ENCODE data around the gene CCR2. TPM values are rescaled to one million over a fixed set of nuclear protein-coding genes. Genes with fewer than 3 reads are reported as not detected.

CCR2 gene
- total RNA-seq, 2 experiments from 2014 or later: not detected

DNA sequence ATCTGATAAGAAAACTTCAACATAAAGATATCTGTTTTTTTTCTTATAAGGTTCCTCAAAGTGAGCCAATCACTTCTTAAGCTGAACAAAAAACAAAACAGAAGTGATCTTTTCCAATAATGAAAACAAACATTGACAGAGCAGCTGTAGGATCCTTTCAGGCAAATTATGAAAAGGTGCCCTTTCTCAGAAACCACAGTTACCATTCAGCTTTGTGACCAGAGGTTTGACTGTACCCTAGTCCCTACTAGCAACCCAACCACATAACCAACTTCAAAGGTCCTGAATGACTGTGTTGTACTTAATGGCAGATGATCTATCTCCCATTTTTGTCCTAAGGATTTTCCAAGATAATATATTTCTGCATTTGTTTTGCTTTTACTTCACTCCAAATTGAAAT is 39.4 kb upstream of the CCR2 start:
- H3K4me3 ChIP-seq (ENCODE audit: low read depth, low read length, poor library complexity, severe bottlenecking): no peak overlapping the region
- H3K27ac ChIP-seq (ENCODE audit: low read depth, low read length, poor library complexity, severe bottlenecking): no peak overlapping the region
- no peaks in the 10 kb centered on the region for H3K79me2 ChIP-seq (ENCODE audit: insufficient read depth, low read depth, low read length)
- H3K36me3 ChIP-seq (ENCODE audit: insufficient read depth, low read length): no peaks in the 10 kb centered on the region
- no TSS peak for BruUV-seq (replicated peaks)
- no peak for TF ChIP-seq EZH2phosphoT487 (IDR thresholded peaks at IDR 0.05; ENCODE audit: borderline replicate concordance, low read depth, low read length)
- intact Hi-C loops (cut with micrococcal nuclease; ENCODE audit: unreplicated experiment): no loop called here
- H3K4me2 ChIP-seq (ENCODE audit: low read length): no peak overlapping the region
- no peaks in the 10 kb centered on the region for H4K20me1 ChIP-seq (ENCODE audit: insufficient read depth, low read length)
- ChIA-PET POLR2A (interaction anchor here (1.5 kb wide), 1 partner anchor 10 kb away, joined by 3 read pairs; no protein-coding TSS in a partner anchor), CTCF (ENCODE audit: unreplicated experiment) (no interaction called here)
- no peaks in the 10 kb centered on the region for H3K9me2 ChIP-seq (ENCODE audit: insufficient read depth, low read length)
- H3K4me1 ChIP-seq (ENCODE audit: insufficient read depth, low read length, poor library complexity, severe bottlenecking): no peaks in the 10 kb centered on the region
- DNase-seq (ENCODE audit: low spot score): no peak
- no peaks in the 10 kb centered on the region for H3K9me3 ChIP-seq (ENCODE audit: low read length)
- no peak overlapping the region for H2AFZ ChIP-seq (ENCODE audit: low read length)

GRCh38 chr3:46316206-46316605 is 37.7 kb upstream of the CCR2 start:
- TF ChIP-seq EZH2phosphoT487 (IDR thresholded peaks at IDR 0.05; ENCODE audit: borderline replicate concordance, low read depth, low read length): no peak
- TF ChIP-seq, protein P1, sequence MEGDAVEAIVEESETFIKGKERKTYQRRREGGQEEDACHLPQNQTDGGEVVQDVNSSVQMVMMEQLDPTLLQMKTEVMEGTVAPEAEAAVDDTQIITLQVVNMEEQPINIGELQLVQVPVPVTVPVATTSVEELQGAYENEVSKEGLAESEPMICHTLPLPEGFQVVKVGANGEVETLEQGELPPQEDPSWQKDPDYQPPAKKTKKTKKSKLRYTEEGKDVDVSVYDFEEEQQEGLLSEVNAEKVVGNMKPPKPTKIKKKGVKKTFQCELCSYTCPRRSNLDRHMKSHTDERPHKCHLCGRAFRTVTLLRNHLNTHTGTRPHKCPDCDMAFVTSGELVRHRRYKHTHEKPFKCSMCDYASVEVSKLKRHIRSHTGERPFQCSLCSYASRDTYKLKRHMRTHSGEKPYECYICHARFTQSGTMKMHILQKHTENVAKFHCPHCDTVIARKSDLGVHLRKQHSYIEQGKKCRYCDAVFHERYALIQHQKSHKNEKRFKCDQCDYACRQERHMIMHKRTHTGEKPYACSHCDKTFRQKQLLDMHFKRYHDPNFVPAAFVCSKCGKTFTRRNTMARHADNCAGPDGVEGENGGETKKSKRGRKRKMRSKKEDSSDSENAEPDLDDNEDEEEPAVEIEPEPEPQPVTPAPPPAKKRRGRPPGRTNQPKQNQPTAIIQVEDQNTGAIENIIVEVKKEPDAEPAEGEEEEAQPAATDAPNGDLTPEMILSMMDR (conservative IDR thresholded peaks at IDR 0.05; ENCODE audit: low read length): no peak
- no peak for DNase-seq (ENCODE audit: low spot score)
- no peak overlapping the region for H3K27ac ChIP-seq (ENCODE audit: low read depth, low read length, poor library complexity, severe bottlenecking)
- H3K4me3 ChIP-seq (ENCODE audit: low read depth, low read length, poor library complexity, severe bottlenecking): no peak overlapping the region
- BruUV-seq (replicated peaks): no TSS peak
- no peaks in the 10 kb centered on the region for H3K36me3 ChIP-seq (ENCODE audit: insufficient read depth, low read length)
- no peak overlapping the region for H3K4me2 ChIP-seq (ENCODE audit: low read length)
- peaks cover under 1% of the 10 kb centered on the region for H3K4me1 ChIP-seq (ENCODE audit: insufficient read depth, low read length, poor library complexity, severe bottlenecking)
- H4K20me1 ChIP-seq (ENCODE audit: insufficient read depth, low read length): no peaks in the 10 kb centered on the region
- no peaks in the 10 kb centered on the region for H3K9me3 ChIP-seq (ENCODE audit: low read length)
- CTCF ChIA-PET (ENCODE audit: unreplicated experiment): no interaction called here
- H3K9me2 ChIP-seq (ENCODE audit: insufficient read depth, low read length): no peaks in the 10 kb centered on the region
- intact Hi-C loops (cut with micrococcal nuclease; ENCODE audit: unreplicated experiment): no loop called here
- POLR2A ChIA-PET: interaction anchor here (0.6 kb wide), 1 partner anchor 46 kb away, joined by 4 read pairs; no protein-coding TSS in a partner anchor
- no peak overlapping the region for H2AFZ ChIP-seq (ENCODE audit: low read length)
- no peaks in the 10 kb centered on the region for H3K79me2 ChIP-seq (ENCODE audit: insufficient read depth, low read depth, low read length)

DNA sequence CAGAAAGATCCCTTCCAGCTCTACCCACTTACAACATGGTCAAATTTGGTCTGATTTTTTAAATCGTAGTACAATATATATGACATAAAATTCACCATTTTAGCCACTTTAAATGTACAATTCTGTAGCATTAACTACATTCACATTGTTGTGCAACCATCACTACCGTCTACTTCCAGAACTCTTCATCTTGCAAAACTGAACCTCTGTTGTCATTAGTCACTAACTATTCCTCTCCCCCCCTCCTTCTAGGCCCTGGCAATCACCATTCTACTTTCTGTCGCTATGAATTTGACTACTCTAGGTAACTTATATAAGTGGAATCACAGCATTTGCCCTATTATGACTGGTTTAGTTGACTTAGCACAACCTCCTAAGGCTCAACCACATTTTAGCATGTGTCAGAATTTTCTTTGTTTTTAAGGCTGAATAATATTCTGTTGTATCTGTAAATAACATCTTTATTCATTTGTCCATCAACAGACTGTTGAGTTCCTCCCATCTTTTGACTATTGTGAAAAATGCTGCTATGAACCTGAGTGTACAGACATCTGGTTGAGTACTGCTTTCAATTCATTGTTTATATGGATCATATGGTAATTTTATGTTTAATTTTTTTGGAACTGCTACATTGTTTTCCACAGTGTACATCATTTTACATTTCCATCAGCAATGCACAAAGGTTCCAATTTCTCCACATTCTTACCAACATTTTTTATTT is 35.5 kb upstream of the CCR2 start:
- TF ChIP-seq, protein P1 (conservative IDR thresholded peaks at IDR 0.05; ENCODE audit: low read length): no peak
- TF ChIP-seq EZH2phosphoT487 (IDR thresholded peaks at IDR 0.05; ENCODE audit: borderline replicate concordance, low read depth, low read length): no peak
- H3K36me3 ChIP-seq (ENCODE audit: insufficient read depth, low read length): no peaks in the 10 kb centered on the region
- no peak overlapping the region for H2AFZ ChIP-seq (ENCODE audit: low read length)
- no peaks in the 10 kb centered on the region for H3K9me2 ChIP-seq (ENCODE audit: insufficient read depth, low read length)
- H3K79me2 ChIP-seq (ENCODE audit: insufficient read depth, low read depth, low read length): no peaks in the 10 kb centered on the region
- no peaks in the 10 kb centered on the region for H4K20me1 ChIP-seq (ENCODE audit: insufficient read depth, low read length)
- intact Hi-C loops (cut with micrococcal nuclease; ENCODE audit: unreplicated experiment): no loop called here
- no peak overlapping the region for H3K4me3 ChIP-seq (ENCODE audit: low read depth, low read length, poor library complexity, severe bottlenecking)
- ChIA-PET POLR2A (no interaction called here), CTCF (ENCODE audit: unreplicated experiment) (no interaction called here)
- H3K27ac ChIP-seq (ENCODE audit: low read depth, low read length, poor library complexity, severe bottlenecking): no peak overlapping the region
- no TSS peak for BruUV-seq (replicated peaks)
- no peak for DNase-seq (ENCODE audit: low spot score)
- peaks cover 8% of the 10 kb centered on the region for H3K4me1 ChIP-seq (ENCODE audit: insufficient read depth, low read length, poor library complexity, severe bottlenecking)
- H3K4me2 ChIP-seq (ENCODE audit: low read length): no peak overlapping the region
- no peaks in the 10 kb centered on the region for H3K9me3 ChIP-seq (ENCODE audit: low read length)
